Neural cell (in vitro differentiated cells): ENCODE results near the gene HS6ST2. TPM values are rescaled to one million over a fixed set of nuclear protein-coding genes. Genes with fewer than 3 reads are reported as not detected.

Source experiments
- H2AFZ ChIP-seq: fragments of 200-600, 300-800 bp; sonication (generic), shearing (Covaris generic); 2 replicates; pipeline ENCODE4 v1.6.0; 2014; ENCODE audit warnings: low read depth, mild to moderate bottlenecking, antibody characterized with exemption, low read length, moderate library complexity
- H3F3A ChIP-seq: fragments of 200-600 bp; shearing (Covaris generic); 2 replicates; pipeline ENCODE4 v1.6.1; 2016; ENCODE audit warnings: mild to moderate bottlenecking, moderate library complexity, mixed read lengths, antibody characterized with exemption, low read length; ENCODE audit not compliant: insufficient read depth, poor library complexity, severe bottlenecking
- H3K27ac ChIP-seq: fragments of 200-600, 300-800 bp; sonication (generic), shearing (Covaris generic); 2 replicates; pipeline ENCODE4 v1.5.1; 2014; ENCODE audit warnings: mild to moderate bottlenecking, low read length, moderate library complexity
- H3K27me3 ChIP-seq: fragments of 300-800, 200-600 bp; sonication (generic), shearing (Covaris generic); 2 replicates; pipeline ENCODE4 v1.6.0; 2014; ENCODE audit warnings: mild to moderate bottlenecking, low read depth, low read length, moderate library complexity; ENCODE audit not compliant: insufficient read depth
- H3K36me3 ChIP-seq: fragments of 300-800, 200-600 bp; sonication (generic), shearing (Covaris generic); 2 replicates; pipeline ENCODE4 v1.5.1; 2014; ENCODE audit warnings: mild to moderate bottlenecking, antibody characterized with exemption, low read length, moderate library complexity; ENCODE audit not compliant: insufficient read depth
- H3K4me2 ChIP-seq: fragments of 300-800, 200-600 bp; sonication (generic), shearing (Covaris generic); 2 replicates; pipeline ENCODE4 v1.6.0; 2014; ENCODE audit warnings: mild to moderate bottlenecking, low read length
- H3K4me3 ChIP-seq: fragments of 300-800, 200-600 bp; sonication (generic), shearing (Covaris generic); 2 replicates; pipeline ENCODE4 v1.5.1; 2014; ENCODE audit warnings: mild to moderate bottlenecking, low read length, moderate library complexity
- H3K79me2 ChIP-seq: fragments of 200-600 bp; shearing (Covaris generic); replicated peaks from 2 replicates; pipeline ENCODE4 v1.6.0; 2014; ENCODE audit warnings: mild to moderate bottlenecking, low read length, moderate library complexity; ENCODE audit not compliant: insufficient read depth
- H3K9ac ChIP-seq: fragments of 300-800, 200-600 bp; sonication (generic), shearing (Covaris generic); 2 replicates; pipeline ENCODE4 v1.6.1; 2016; ENCODE audit warnings: mild to moderate bottlenecking, low read length, mixed read lengths
- H3K9me2 ChIP-seq: fragments of 200-600 bp; shearing (Covaris generic); 2 replicates; pipeline ENCODE4 v1.6.1; 2016; ENCODE audit warnings: mild to moderate bottlenecking, low read length, mixed read lengths; ENCODE audit not compliant: insufficient read depth
- H3K9me3 ChIP-seq: fragments of 200-600, 300-800 bp; sonication (generic), shearing (Covaris generic); 2 replicates; pipeline ENCODE4 v1.6.1; 2016; ENCODE audit warnings: mild to moderate bottlenecking, mixed run types, low read length, moderate library complexity, mixed read lengths
- H4K20me1 ChIP-seq: fragments of 200-600 bp; shearing (Covaris generic); 2 replicates; pipeline ENCODE4 v1.6.1; 2016; ENCODE audit warnings: mild to moderate bottlenecking, mixed run types; ENCODE audit not compliant: insufficient read depth
- EP300 ChIP-seq: fragments of 450-650 bp; conservative IDR thresholded peaks from 2 replicates; pipeline ENCODE4 v1.6.1; 2014; ENCODE audit warnings: antibody characterized with exemption, mild to moderate bottlenecking, moderate library complexity; ENCODE audit not compliant: poor library complexity, severe bottlenecking
- EZH2 ChIP-seq: fragments of 200-600, 300-800 bp; shearing (Covaris generic), sonication (generic); IDR thresholded peaks from 2 replicates; pipeline ENCODE4 v1.6.1; 2014; ENCODE audit warnings: antibody characterized with exemption, low read length, borderline replicate concordance, mild to moderate bottlenecking; ENCODE audit not compliant: insufficient read depth, poor library complexity, severe bottlenecking
- MXI1 ChIP-seq: fragments of 450-650 bp; conservative IDR thresholded peaks from 2 replicates; pipeline ENCODE4 v1.6.1; 2014; ENCODE audit warnings: antibody characterized with exemption, mild to moderate bottlenecking; ENCODE audit not compliant: poor library complexity, severe bottlenecking
- POLR2AphosphoS5 ChIP-seq: IDR thresholded peaks from 2 replicates; pipeline ENCODE4 v1.6.1; 2012
- RAD21 ChIP-seq: fragments of 450-650 bp; conservative IDR thresholded peaks from 2 replicates; pipeline ENCODE4 v1.6.1; 2014; ENCODE audit warnings: antibody characterized with exemption, mild to moderate bottlenecking, moderate library complexity
- SMC3 ChIP-seq: fragments of 450-650 bp; conservative IDR thresholded peaks from 2 replicates; pipeline ENCODE4 v1.6.1; 2014; ENCODE audit warnings: antibody characterized with exemption, mild to moderate bottlenecking, moderate library complexity; ENCODE audit not compliant: poor library complexity
- TAF1 ChIP-seq: IDR thresholded peaks from 2 replicates; pipeline ENCODE4 v1.6.1; 2012; ENCODE audit warnings: low read depth
- polyA plus RNA-seq: library from polyadenylated mRNA; depleted of rRNA; stranded (reverse); fragments of >200 nt; gene quantifications from 2 replicates; pipeline ENCODE4 v1.2.3, GENCODE V29; 2014
- TF ChIP-seq, protein P1 (sequence below): fragments of 450-650 bp; IDR thresholded peaks from 2 replicates; pipeline ENCODE4 v1.5.1; 2014; ENCODE audit warnings: antibody characterized with exemption, mild to moderate bottlenecking, moderate library complexity; ENCODE audit not compliant: poor library complexity, severe bottlenecking
- TF ChIP-seq, protein P2 (sequence below): IDR thresholded peaks from 2 replicates; pipeline ENCODE4 v1.6.1; 2012; ENCODE audit warnings: borderline replicate concordance

HS6ST2 gene
- polyA plus RNA-seq, 1 donor from 2014 or later: 43.0 TPM

GRCh38 chrX:132592880-132593279 lies 365.5 kb downstream of the HS6ST2 start:
- Histone ChIP-seq H3K9me2 (no peaks in the 10 kb centered on the region), H3K9ac (no peak overlapping the region), H3K27ac (no peak overlapping the region), H3F3A (no peaks in the 10 kb centered on the region), H3K4me3 (no peak overlapping the region), H2AFZ (no peak overlapping the region), H3K36me3 (no peaks in the 10 kb centered on the region), H3K4me2 (no peak overlapping the region), H3K27me3 (no peaks in the 10 kb centered on the region), H3K79me2 (no peaks in the 10 kb centered on the region), H3K9me3 (no peaks in the 10 kb centered on the region), H4K20me1 (no peaks in the 10 kb centered on the region)
- TF ChIP-seq EP300: no peak
- no peak for TF ChIP-seq SMC3
- no peak for TF ChIP-seq EZH2
- no peak for TF ChIP-seq RAD21
- no peak for TF ChIP-seq MXI1
- TF ChIP-seq, protein P1, sequence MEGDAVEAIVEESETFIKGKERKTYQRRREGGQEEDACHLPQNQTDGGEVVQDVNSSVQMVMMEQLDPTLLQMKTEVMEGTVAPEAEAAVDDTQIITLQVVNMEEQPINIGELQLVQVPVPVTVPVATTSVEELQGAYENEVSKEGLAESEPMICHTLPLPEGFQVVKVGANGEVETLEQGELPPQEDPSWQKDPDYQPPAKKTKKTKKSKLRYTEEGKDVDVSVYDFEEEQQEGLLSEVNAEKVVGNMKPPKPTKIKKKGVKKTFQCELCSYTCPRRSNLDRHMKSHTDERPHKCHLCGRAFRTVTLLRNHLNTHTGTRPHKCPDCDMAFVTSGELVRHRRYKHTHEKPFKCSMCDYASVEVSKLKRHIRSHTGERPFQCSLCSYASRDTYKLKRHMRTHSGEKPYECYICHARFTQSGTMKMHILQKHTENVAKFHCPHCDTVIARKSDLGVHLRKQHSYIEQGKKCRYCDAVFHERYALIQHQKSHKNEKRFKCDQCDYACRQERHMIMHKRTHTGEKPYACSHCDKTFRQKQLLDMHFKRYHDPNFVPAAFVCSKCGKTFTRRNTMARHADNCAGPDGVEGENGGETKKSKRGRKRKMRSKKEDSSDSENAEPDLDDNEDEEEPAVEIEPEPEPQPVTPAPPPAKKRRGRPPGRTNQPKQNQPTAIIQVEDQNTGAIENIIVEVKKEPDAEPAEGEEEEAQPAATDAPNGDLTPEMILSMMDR: no peak
- no peak for TF ChIP-seq POLR2AphosphoS5
- TF ChIP-seq TAF1: no peak
- TF ChIP-seq, protein P2, sequence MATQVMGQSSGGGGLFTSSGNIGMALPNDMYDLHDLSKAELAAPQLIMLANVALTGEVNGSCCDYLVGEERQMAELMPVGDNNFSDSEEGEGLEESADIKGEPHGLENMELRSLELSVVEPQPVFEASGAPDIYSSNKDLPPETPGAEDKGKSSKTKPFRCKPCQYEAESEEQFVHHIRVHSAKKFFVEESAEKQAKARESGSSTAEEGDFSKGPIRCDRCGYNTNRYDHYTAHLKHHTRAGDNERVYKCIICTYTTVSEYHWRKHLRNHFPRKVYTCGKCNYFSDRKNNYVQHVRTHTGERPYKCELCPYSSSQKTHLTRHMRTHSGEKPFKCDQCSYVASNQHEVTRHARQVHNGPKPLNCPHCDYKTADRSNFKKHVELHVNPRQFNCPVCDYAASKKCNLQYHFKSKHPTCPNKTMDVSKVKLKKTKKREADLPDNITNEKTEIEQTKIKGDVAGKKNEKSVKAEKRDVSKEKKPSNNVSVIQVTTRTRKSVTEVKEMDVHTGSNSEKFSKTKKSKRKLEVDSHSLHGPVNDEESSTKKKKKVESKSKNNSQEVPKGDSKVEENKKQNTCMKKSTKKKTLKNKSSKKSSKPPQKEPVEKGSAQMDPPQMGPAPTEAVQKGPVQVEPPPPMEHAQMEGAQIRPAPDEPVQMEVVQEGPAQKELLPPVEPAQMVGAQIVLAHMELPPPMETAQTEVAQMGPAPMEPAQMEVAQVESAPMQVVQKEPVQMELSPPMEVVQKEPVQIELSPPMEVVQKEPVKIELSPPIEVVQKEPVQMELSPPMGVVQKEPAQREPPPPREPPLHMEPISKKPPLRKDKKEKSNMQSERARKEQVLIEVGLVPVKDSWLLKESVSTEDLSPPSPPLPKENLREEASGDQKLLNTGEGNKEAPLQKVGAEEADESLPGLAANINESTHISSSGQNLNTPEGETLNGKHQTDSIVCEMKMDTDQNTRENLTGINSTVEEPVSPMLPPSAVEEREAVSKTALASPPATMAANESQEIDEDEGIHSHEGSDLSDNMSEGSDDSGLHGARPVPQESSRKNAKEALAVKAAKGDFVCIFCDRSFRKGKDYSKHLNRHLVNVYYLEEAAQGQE: no peak

- TF ChIP-seq, protein P2: no peak
- no peak for TF ChIP-seq MXI1
- TF ChIP-seq TAF1: no peak
- TF ChIP-seq, protein P1: no peak
- no peak for TF ChIP-seq EP300
- no peak for TF ChIP-seq POLR2AphosphoS5
- no peak for TF ChIP-seq RAD21
- no peak for TF ChIP-seq SMC3
- no peak for TF ChIP-seq EZH2
- Histone ChIP-seq H3K4me3 (no peak overlapping the region), H3K4me2 (no peak overlapping the region), H3K9me3 (no peaks in the 10 kb centered on the region), H3K27me3 (no peaks in the 10 kb centered on the region), H4K20me1 (no peaks in the 10 kb centered on the region), H3F3A (no peaks in the 10 kb centered on the region), H3K79me2 (no peaks in the 10 kb centered on the region), H3K27ac (no peak overlapping the region), H3K9ac (no peak overlapping the region), H2AFZ (no peak overlapping the region), H3K36me3 (no peaks in the 10 kb centered on the region), H3K9me2 (no peaks in the 10 kb centered on the region)
Measured at GRCh38 chrX:132591719-132592275, 366.6 kb downstream of the HS6ST2 start.
